Measurements from ENCODE around the gene KRT3.

KRT3 gene

GRCh38 chr12:52771088-52771487, 24.8 kb downstream of the KRT3 start:
- TF ChIP-seq, protein P1, sequence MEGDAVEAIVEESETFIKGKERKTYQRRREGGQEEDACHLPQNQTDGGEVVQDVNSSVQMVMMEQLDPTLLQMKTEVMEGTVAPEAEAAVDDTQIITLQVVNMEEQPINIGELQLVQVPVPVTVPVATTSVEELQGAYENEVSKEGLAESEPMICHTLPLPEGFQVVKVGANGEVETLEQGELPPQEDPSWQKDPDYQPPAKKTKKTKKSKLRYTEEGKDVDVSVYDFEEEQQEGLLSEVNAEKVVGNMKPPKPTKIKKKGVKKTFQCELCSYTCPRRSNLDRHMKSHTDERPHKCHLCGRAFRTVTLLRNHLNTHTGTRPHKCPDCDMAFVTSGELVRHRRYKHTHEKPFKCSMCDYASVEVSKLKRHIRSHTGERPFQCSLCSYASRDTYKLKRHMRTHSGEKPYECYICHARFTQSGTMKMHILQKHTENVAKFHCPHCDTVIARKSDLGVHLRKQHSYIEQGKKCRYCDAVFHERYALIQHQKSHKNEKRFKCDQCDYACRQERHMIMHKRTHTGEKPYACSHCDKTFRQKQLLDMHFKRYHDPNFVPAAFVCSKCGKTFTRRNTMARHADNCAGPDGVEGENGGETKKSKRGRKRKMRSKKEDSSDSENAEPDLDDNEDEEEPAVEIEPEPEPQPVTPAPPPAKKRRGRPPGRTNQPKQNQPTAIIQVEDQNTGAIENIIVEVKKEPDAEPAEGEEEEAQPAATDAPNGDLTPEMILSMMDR (conservative IDR thresholded peaks at IDR 0.05) = no peak
- H3K27ac ChIP-seq = no peak overlapping the region

DNA sequence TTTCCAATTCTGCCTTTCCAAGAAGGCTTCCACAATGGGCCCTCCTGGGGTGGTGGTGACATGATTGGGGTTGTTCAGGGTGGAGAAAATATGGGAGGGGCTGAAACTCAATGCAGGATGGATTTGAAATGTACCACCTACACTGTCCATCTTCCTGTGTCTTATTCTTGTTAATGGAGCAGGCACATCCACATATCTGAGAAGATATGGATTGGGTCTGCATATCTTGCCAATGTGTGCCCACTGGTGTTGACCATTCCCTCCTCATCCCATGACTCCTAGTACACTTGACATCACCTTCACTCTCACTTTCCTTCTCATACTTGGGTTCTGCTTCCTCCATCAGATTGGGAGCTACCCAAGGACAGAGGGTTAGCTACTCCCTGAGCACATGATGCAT, 26.0 kb downstream of the KRT3 start:
- TF ChIP-seq, protein P1 (conservative IDR thresholded peaks at IDR 0.05) = no peak
- no peak overlapping the region for H3K27ac ChIP-seq

- TF ChIP-seq, protein P1 (conservative IDR thresholded peaks at IDR 0.05) = no peak
- H3K27ac ChIP-seq = no peak overlapping the region
These were observed 26.6 kb downstream of the KRT3 start for GRCh38 chr12:52769354-52769753.

GRCh38 chr12:52768479-52769200, 27.3 kb downstream of the KRT3 start:
- TF ChIP-seq, protein P1 (conservative IDR thresholded peaks at IDR 0.05) = no peak
- no peak overlapping the region for H3K27ac ChIP-seq

DNA sequence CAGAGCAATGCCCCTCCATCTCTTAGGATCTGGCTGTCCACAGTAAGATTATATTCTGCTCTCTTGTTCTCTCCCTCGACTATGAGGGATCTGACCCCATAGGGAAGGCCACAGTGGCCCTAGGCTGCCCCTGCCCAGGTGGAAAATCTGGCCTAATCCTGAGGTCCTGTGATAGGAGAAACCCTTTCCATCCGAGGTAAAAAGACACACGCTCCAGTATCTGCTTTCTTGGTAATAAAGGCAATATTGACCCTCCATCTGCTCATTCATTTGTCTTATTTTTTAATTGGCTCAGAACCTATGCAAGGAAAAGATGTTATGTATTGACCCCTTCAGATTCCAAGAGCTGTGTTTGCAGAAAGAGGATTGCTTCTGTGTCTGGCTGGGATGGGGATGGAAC, 28.5 kb downstream of the KRT3 start:
- TF ChIP-seq, protein P1 (conservative IDR thresholded peaks at IDR 0.05) = no peak
- H3K27ac ChIP-seq = no peak overlapping the region

DNA sequence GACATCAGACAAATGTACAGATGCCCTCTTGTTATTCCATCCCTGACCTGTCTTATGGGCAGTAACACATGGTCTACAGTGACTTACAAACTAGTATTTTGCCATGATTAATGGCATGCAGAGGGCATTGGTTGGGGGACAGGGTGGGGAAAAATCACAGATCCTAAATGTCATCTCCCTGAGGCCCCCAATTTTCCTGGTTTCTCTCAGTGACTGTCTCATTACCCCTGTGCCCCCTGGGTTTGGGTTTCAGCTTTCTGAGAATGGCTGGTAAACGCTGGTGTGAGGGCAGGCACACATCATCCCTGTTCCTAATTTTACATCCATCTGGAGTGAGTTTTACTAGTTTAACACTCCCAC, 28.9 kb downstream of the KRT3 start:
- H3K27ac ChIP-seq = no peak overlapping the region
- TF ChIP-seq, protein P1 (conservative IDR thresholded peaks at IDR 0.05) = no peak

DNA sequence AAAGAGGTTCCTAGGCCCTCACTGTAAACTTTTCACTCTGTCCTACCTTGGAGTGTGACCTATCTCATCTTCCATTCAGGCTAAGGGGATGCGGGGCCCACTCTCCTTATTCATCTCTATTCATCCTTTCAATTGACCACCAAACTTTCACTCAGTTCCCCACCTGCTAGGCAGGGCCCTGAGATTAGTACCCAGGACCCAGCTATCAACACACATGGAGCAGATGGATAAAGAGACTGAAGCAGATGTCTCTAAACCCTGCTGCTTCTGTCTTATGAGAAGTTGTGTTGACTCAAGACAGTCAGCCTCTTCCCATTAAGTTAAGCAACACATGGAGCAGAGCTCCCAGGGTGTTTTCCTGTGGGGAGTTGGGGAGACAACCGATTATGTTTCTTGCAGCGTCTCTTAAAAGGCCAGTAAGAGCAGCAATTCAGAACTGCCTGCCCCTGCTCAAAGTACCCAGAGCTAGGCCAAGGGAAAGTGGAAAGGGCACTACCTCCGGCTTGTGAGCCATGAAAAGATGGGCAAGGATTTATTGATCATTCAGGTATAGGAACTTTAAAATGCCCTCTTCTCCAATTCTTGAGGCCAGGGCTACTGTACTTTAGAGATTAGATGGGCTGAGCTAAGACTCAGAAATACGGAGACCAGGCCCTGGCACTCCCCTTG, 29.4 kb downstream of the KRT3 start:
- TF ChIP-seq, protein P1 (conservative IDR thresholded peaks at IDR 0.05) = no peak
- no peak overlapping the region for H3K27ac ChIP-seq
